DOHH2 (cell line): ENCODE data around the gene IFIT2.

Experiments used
- EZH2phosphoT487 ChIP-seq: fragments of 200-600 bp; sonication (generic); IDR thresholded peaks from 2 replicates; pipeline ENCODE4 v1.6.1; 2017; ENCODE audit warnings: borderline replicate concordance, mild to moderate bottlenecking, antibody characterized with exemption, low read length, moderate library complexity, mixed read lengths
- TF ChIP-seq, protein P1 (sequence below): fragments of 200-600 bp; sonication (generic); IDR thresholded peaks from one replicate; pipeline ENCODE4 v1.5.1; 2014; ENCODE audit warnings: antibody characterized with exemption, mild to moderate bottlenecking, low read depth, low read length; ENCODE audit not compliant: poor library complexity, severe bottlenecking

DNA sequence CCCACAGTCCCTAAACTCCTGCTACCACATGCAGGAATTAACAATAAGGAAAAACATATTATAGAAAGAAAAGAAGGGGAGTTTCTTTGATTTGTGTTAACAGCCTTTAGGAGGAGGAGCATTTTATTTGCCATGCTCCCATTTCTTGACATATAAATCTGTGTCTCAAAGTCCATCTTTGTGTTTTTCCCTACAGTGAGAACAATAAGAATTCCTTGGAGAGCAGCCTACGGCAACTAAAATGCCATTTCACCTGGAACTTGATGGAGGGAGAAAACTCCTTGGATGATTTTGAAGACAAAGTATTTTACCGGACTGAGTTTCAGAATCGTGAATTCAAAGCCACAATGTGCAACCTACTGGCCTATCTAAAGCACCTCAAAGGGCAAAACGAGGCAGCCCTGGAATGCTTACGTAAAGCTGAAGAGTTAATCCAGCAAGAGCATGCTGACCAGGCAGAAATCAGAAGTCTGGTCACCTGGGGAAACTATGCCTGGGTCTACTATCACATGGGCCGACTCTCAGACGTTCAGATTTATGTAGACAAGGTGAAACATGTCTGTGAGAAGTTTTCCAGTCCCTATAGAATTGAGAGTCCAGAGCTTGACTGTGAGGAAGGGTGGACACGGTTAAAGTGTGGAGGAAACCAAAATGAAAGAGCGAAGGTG, 4.1 kb downstream of the IFIT2 start:
- TF ChIP-seq, protein P1, sequence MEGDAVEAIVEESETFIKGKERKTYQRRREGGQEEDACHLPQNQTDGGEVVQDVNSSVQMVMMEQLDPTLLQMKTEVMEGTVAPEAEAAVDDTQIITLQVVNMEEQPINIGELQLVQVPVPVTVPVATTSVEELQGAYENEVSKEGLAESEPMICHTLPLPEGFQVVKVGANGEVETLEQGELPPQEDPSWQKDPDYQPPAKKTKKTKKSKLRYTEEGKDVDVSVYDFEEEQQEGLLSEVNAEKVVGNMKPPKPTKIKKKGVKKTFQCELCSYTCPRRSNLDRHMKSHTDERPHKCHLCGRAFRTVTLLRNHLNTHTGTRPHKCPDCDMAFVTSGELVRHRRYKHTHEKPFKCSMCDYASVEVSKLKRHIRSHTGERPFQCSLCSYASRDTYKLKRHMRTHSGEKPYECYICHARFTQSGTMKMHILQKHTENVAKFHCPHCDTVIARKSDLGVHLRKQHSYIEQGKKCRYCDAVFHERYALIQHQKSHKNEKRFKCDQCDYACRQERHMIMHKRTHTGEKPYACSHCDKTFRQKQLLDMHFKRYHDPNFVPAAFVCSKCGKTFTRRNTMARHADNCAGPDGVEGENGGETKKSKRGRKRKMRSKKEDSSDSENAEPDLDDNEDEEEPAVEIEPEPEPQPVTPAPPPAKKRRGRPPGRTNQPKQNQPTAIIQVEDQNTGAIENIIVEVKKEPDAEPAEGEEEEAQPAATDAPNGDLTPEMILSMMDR = no peak
- no peak for TF ChIP-seq EZH2phosphoT487
